Activated gamma-delta T cell treated with anti-CD3 and anti-CD28 coated beads, Interleukin-2, amount 50 U/mL, for 16 hours (primary cell): ENCODE data around the gene RASA3.

Experiments used
- DNase-seq: peaks from one replicate; pipeline ENCODE4 v3.0.0-alpha.2; 2020; ENCODE audit warnings: low read depth

RASA3 gene

DNA sequence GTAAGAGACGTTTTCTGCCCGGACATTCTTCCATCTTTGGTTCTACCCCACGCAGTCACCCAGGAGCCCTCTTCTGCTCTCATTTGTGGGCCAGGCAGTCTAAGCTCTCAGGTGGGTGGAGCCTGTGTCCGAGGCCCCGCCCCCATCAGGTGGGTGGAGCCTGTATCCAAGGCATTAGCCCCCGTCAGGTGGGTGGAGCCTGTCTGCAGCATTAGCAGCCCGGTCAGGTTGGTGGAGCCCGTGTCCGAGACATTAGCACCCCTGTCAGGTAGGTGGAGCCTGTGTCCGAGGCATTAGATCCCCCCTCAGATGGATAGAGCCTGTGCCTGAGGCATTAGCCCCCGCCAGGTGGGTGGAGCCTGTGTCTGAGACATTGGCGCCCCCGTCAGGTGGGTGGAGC lies 113.1 kb downstream of the RASA3 start:
- DNase-seq, result no peak

DNA sequence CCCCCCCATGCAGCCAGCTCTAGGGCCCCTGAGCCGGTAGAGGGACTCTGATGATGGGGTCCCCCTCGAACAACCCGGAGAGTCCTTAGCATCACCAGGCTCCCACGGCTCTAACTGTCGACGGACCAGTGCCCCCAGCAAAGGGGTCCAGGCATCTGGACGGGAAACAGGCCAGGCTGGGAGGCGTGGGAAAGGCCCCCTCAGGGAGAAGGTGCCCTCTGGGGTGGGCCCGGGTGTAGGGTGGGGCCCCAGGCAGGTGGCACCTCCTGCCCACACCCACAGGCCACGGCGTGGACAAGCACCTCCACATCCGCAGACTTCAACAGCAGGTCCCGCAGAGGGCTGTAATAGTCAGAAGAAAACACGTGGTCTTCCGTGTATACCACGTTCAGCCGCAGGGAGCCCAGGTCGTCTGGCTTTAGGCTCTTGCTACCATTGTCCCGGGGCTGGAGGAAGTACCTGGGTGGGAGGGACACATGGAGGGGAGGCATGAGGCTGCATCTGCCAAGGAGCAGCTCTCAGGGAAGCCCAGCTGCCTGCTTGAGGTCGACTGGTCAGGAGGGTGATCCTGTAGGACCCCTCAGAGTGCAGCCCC lies 113.9 kb downstream of the RASA3 start:
- no peak for DNase-seq

DNA sequence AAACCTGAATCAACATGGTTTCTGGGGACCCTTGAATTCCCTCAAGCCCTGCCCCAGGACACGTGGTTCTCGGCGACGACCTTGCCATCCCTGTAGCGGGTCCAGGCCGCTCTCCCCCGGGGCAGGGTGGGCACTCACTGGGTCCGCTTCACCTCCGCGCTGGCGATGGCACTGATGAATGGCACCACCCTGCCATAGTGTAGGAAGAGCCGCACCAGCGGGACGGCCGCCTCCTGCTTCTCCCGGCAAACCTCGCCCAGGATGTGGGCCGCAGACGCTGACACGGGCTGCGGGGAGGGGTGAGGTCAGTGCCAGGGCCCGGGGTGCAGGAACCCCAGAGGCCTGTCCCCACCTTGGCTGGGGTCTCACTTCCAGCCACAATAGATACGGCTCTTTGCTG lies 114.5 kb downstream of the RASA3 start:
- no peak for DNase-seq

GRCh38 chr13:114017028-114017630 lies 115.3 kb downstream of the RASA3 start:
- DNase-seq, result no peak

DNA sequence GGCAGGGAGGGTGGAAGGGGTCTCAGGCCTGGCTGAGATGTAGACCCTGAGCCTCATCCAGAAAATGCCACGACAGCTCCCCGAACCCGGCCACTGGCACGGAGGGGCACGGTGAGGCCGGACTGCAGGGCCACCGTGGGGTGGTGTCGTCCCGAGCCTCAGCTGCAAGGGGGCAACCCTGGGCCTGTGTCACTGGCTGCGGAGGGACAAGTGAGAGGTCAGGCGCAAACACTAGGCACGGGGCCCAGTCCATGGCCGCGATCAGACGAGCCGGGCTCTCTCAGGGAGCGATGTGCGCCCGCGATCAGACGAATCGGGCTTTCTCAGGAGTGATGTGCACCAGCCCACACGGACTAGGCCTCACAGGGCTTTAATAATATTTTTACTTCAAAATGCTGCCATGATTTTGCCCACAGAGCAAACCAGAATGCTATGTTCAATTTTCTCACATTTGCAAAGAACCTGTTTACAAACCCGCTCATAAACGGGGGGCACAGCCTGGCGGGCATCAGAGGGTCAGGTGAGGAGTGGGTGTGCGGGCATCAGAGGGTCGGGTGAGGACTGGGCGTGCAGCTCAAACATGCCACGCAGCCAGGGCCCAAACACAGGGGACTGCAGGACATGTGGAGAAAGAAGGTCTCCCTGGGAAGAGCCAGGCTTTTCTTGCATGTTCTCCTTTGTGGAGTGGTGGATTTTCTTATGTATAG lies 115.9 kb downstream of the RASA3 start:
- no peak for DNase-seq

GRCh38 chr13:114015969-114016295 lies 116.5 kb downstream of the RASA3 start:
- DNase-seq, result no peak

DNA sequence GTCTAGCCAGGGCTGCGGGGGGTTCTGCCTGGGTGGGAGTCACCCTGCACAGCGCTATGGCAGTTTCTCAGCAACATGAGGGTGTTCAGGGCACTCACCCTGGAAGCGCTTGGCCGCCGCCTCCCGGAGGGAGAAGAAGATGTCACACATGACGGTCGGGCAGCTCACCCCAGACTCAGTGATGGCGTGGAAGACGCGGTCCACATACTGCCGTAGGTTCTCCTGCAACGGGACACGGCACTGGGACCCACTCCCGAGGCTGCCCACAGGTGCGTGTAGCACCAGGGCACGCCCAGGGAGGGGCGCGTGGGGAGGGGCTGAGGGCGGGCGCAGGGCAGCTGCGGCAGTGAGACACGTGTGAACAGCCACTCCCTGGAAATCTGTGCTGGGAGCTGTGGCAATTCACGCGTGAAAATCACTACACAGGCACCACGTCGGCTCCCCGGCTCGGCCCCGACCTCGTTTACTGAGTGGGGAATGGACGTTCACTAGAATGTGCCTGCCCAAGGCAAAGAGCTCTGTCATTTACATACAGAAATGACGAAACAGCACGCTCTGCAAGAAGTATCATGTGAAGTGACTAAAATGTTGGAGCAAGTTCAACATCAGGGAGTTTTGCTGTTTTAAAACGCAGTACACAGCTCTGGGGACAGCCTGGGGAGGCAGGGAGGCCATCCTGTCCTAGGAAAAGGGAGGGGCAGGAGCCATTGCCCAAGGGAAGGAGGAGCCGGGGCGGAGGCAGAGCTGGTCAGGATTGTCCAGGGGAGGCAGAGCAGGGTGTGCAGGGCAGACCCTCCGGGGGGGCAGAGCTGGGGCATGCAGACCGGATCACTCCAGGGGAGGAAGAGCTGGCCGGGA lies 117.1 kb downstream of the RASA3 start:
- no peak for DNase-seq

DNA sequence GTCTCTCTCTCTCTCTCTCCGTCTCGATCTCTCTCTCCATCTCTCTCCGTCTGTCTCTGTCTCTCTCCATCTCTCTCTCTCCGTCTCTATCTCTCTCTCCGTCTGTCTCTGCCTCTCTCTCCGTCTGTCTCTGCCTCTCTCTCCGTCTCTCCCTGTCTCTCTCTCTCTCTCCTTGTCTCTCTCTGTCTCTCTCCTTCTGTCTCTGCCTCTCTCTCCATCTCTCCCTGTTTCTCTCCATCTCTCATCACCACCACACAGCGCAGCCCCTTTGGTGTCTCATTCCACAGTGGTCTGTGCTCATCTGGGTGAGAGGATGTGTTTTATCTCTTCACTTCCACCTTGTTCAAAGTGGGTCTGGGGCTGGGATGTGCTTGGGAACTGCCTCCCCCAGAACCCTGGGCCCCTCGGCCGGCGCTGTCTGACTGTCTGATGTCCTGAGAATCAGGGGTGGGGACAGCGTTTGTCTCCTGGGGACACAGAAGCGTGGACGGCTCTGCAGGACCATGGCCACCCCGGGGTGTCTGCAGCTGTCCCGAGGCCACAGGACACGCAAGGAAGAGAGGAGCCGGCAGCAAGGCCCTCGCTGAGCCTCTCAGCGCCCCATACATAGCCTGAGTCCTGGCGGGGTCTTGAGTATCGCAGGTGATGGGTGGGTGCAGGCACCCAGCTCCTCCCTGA lies 118.3 kb downstream of the RASA3 start:
- DNase-seq, result no peak

DNA sequence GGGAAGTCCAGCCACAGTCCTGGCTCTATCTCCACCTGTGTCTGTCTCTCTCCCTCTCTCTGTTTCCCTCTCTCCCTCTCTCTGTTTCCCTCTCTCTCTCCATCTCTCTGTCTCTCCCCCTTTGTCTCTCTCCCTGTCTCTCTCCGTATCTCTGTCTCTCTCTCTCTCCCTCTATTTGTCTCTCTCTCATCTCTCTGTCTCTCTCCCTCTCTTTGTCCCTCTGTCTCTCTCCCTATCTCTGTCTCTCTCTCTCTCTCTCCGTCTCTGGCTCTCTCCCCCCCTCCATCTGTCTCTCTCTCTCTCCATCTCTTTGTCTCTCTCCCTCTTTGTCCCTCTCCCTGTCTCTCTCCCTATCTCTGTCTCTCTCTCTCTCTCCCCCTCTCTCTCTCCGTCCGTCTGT lies 119.1 kb downstream of the RASA3 start:
- no peak for DNase-seq

DNA sequence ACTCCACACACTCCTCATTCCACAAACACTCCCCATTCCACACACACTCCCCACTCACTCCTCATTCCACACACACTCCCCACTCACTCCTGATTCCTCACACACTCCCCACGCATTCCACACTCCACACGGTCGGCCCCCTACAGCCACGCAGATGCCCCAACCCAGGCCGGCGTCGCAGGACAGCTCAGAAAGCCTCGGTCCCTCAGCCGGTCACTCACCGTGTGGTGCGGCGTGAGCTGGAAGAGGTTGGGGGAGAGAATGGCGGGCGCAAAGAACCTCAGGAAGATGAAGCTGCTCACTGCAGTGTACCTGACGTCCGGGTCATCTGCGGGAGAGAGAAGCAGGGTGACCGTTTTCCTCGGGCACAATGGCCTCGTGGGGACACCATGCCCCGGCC lies 119.5 kb downstream of the RASA3 start:
- no peak for DNase-seq

- DNase-seq, result no peak
These were observed 120.3 kb downstream of the RASA3 start for GRCh38 chr13:114012141-114012540.

GRCh38 chr13:114011226-114011625 lies 121.2 kb downstream of the RASA3 start:
- DNase-seq, result no peak

GRCh38 chr13:114010401-114011101 lies 121.9 kb downstream of the RASA3 start:
- no peak for DNase-seq

DNA sequence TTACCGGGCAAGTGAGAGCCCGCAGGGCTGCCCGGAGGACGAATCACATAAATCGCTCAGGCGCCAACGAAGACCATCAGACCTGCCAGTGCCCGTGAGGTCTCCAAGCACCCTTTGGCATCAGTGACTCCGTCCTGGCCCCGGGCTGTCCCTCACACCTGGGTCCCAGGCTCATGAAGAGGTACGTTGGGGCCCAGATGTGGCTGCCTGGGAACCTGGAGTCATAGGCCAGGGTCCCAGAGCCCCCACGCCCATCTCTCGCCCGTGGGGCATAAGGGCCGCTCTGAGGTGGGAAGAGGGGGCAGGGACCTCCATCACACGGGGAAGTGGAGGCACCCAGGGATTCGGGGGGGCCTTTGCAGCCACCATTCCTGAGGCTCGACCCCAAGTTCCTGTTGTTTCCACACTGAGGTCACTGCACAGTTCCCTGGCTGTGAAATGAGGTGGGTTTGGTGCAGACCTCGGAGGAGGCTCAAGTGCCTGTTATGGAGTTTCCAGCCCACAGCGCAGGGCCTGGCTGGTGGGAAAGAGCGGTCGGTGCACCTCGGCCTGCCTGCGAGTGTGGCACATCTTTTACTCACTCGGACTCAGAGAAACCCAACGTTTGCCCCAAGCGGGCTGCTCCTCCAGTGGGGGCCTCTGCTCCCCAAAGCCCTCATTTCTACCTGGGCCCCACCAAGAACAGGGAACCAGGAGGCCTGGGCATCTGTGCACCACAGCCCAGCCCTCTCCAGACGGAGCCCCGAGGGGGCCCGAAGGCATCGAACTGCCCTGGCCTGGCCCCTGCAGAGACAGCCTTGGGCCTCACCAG lies 122.6 kb downstream of the RASA3 start:
- DNase-seq, result no peak

DNA sequence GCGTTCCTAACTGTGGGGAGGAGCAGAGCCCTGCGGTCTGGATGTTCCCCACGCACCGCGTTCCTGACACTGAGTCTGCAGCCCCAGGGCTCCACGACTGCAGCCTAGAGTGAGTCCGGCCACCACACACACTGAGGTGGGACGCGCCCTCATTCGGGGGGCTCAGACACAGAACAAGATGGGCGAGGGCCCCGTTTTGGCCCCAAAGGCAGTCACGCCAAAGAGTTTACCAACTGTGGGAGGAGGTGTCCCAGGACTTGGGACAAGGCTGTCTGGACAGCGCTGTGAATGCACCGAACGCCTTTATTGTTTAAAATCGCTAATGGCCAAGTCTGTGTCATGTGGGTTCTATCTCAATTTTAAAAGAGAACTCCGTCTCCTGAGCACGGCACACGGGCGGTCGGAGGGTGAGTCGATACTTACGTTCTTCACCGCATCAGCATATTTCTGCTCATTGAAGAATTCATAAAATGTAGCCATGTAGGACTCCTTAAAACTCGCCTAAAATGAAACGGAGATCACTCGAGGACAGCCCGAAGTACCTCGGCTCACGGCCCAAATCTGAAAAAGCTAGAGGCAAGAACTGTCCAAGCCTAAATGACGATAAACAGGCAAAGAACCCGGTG lies 123.3 kb downstream of the RASA3 start:
- no peak for DNase-seq

DNA sequence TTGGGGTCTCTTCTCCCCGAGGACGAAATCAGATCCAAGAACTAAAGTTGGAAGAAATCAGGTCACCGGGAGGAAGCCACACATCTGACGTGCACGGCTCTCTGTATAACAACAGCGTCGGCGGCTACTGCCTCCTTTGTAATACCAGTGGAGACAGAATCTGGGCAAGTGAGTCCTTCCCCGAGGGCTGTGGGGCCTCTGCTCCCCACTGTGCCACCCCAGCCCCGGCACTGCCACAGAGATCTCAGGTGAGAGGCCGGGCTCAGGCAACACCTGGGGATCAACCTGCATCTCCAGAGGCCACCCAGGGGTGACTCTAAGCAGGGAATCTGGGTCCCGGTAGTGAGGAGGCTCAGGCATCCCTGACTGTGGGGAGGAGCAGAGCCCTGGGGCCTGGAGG lies 124.9 kb downstream of the RASA3 start:
- DNase-seq, result no peak

- DNase-seq, result no peak
These were observed 127.2 kb downstream of the RASA3 start for GRCh38 chr13:114005206-114005724.

- no peak for DNase-seq
These were observed 127.8 kb downstream of the RASA3 start for GRCh38 chr13:114004420-114005205.

- no peak for DNase-seq
These were observed 129.6 kb downstream of the RASA3 start for GRCh38 chr13:114002771-114003321.
